Thoracic aorta (tissue), 2 donors: ENCODE measurements around the gene TMPRSS4. TPM values are rescaled to one million over a fixed set of nuclear protein-coding genes. Genes with fewer than 3 reads are reported as not detected.

Source experiments
- ATAC-seq: fragments of 150-250 bp; one replicate; pipeline ENCODE4 v1.8.0; 2017; ENCODE audit warnings: low read depth; ENCODE audit not compliant: insufficient number of reproducible peaks, low FRiP score
- DNase-seq: peaks from one replicate; pipeline ENCODE4 v3.0.0-alpha.2; 2020; ENCODE audit warnings: low spot score
- H3K27ac ChIP-seq, 2 donors: fragments of 200-600 bp; sonication (generic); 1 replicate in 1 of 2; 2 replicates in 1 of 2; pipeline ENCODE4 v1.5.1; 2016; ENCODE audit warnings: mild to moderate bottlenecking in 2 of 2, moderate library complexity in 2 of 2
- H3K27me3 ChIP-seq: fragments of 200-600 bp; sonication (generic); replicated peaks from 2 replicates; pipeline ENCODE4 v1.6.0; 2016; ENCODE audit warnings: mild to moderate bottlenecking; ENCODE audit not compliant: insufficient read depth
- H3K36me3 ChIP-seq: fragments of 200-600 bp; sonication (generic); one replicate; pipeline ENCODE4 v1.5.1; 2016
- H3K4me1 ChIP-seq, 2 donors: fragments of 200-600 bp; sonication (generic); 1 replicate in 1 of 2; 2 replicates in 1 of 2; pipeline versions ENCODE4 v1.5.1 to v1.6.0; 2016; ENCODE audit warnings: low read depth in 2 of 2, mild to moderate bottlenecking in 1 of 2; ENCODE audit not compliant: control insufficient read depth in 1 of 2
- H3K4me3 ChIP-seq: fragments of 200-600 bp; sonication (generic); 2 replicates; pipeline ENCODE4 v1.5.1; 2016; ENCODE audit warnings: mild to moderate bottlenecking
- H3K9me3 ChIP-seq: fragments of 200-600 bp; sonication (generic); 2 replicates; pipeline ENCODE4 v1.5.1; 2016
- total RNA-seq, 2 donors: library from RNA; depleted of rRNA; stranded (reverse); fragments of >200 nt; gene quantifications; one replicate each; pipeline versions ENCODE4 v1.1.0 to v1.2.3, GENCODE V29; 2016
- TF ChIP-seq, protein P1 (sequence below): fragments of 200-600 bp; sonication (generic); IDR thresholded peaks from one replicate; pipeline ENCODE4 v1.5.1; 2019; ENCODE audit warnings: antibody characterized with exemption

TMPRSS4 gene
- total RNA-seq, 2 donors from 2014 or later: 2.2 TPM; not detected in 1

DNA sequence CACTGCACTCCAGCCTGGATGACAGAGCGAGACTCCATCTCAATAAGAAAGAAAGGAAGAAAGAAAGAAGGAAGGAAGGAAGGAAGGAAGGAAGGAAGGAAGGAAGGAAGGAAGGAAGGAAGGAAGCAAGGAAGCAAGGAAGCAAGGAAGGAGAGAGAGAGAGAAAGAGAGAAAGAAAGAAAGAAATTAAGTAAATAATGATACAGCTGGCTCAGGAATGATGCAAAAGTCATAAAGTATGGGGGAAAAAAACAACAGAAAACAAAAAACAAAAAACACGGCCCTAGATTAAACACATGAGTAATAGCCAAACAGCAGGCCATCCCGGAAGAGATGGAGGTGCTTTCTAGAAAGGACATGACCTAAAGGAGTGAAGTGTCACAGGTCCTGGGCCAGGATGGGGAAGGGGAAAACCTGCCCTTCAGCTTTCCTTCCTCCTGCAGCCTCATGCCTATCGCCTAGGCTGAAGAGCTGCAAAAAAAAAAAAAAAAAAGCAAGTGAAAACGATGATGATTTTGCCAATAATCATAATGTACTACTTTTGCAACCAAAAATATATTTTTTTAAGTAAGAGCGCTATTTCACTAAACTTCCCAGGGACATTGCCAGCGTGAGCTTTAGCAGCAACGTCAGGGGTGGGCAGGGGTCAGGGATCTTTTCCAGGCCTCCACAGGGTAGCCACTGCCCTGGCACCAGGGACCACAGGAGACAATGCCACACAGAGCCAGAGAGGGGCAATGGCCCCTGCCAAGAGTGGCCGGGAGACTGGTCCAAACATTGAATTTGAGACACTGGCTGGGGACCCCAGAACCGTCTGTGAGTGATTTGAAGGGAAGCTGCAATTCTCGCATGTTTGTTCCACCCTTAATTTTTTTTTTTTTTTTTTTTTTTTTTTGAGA is 28.2 kb upstream of the TMPRSS4 start:
- Histone ChIP-seq H3K27me3 (no peaks in the 10 kb centered on the region), H3K27ac (no peak overlapping the region), H3K9me3 (no peaks in the 10 kb centered on the region), H3K4me1 (no peaks in the 10 kb centered on the region), H3K4me3 (no peak overlapping the region), H3K36me3 (no peaks in the 10 kb centered on the region)
- TF ChIP-seq, protein P1, sequence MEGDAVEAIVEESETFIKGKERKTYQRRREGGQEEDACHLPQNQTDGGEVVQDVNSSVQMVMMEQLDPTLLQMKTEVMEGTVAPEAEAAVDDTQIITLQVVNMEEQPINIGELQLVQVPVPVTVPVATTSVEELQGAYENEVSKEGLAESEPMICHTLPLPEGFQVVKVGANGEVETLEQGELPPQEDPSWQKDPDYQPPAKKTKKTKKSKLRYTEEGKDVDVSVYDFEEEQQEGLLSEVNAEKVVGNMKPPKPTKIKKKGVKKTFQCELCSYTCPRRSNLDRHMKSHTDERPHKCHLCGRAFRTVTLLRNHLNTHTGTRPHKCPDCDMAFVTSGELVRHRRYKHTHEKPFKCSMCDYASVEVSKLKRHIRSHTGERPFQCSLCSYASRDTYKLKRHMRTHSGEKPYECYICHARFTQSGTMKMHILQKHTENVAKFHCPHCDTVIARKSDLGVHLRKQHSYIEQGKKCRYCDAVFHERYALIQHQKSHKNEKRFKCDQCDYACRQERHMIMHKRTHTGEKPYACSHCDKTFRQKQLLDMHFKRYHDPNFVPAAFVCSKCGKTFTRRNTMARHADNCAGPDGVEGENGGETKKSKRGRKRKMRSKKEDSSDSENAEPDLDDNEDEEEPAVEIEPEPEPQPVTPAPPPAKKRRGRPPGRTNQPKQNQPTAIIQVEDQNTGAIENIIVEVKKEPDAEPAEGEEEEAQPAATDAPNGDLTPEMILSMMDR: no peak
- ATAC-seq (no peak), DNase-seq (no peak)

DNA sequence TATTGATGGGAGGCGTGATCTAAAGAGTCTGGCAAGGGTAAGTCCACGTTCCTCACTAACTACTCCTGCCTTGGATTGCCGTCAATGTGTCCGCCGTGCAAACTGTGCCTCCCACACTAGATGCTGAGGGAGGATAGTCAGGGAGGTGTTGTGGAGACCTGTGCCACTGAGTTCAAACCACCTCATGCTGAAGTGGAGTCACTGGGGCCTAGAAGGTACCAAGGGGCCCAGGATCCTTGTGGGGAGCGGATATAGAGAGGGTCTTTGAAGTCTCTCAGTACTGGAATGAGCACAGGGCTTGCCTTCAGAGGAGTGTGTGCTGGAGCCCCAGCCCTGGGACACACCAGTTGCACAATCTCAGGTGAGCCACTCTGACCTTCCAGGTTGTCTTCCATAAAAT is 27.1 kb upstream of the TMPRSS4 start:
- DNase-seq: no peak
- TF ChIP-seq, protein P1: no peak
- H3K27ac ChIP-seq: no peak overlapping the region
- no peaks in the 10 kb centered on the region for H3K27me3 ChIP-seq
- no peaks in the 10 kb centered on the region for H3K36me3 ChIP-seq
- no peaks in the 10 kb centered on the region for H3K4me1 ChIP-seq
- H3K4me3 ChIP-seq: no peak overlapping the region
- H3K9me3 ChIP-seq: no peaks in the 10 kb centered on the region
- no peak for ATAC-seq

DNA sequence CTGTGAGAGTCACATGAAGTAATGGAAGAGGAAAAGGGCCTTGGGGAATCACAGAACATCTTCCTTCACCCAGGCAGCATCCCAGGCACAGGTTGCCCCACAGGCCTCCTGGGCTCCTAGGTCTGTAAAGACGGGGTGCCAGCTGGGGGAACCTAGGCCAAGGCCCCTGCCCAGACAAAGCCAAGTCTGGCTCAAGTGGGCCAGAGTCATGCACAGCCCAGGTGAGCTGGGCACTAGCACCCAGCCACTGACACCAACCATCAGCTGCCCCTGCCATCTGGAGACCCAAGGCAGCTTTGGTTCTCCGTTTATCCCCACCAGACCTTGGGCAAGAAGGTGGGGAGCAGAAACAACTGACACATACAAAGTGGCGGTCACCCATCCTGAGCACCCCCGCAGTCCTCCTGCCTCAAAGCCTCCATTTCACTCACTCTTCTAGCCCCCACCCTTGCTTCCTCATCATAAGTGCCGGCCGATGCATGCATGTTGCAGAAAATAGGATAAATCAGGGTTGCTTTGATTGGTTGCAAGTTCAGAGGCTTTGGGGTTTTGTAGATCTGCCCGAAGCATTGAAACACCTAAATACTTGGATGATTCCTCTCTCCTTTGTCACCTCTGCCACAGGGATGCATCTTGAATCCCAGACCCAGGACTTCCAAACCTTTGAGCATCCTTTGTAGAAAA is 26.5 kb upstream of the TMPRSS4 start:
- no peak overlapping the region for H3K4me3 ChIP-seq
- DNase-seq (no peak), ATAC-seq (no peak)
- TF ChIP-seq, protein P1: no peak
- H3K36me3 ChIP-seq: no peaks in the 10 kb centered on the region
- no peaks in the 10 kb centered on the region for H3K4me1 ChIP-seq
- H3K9me3 ChIP-seq: no peaks in the 10 kb centered on the region
- H3K27me3 ChIP-seq: no peaks in the 10 kb centered on the region
- H3K27ac ChIP-seq: no peak overlapping the region

DNA sequence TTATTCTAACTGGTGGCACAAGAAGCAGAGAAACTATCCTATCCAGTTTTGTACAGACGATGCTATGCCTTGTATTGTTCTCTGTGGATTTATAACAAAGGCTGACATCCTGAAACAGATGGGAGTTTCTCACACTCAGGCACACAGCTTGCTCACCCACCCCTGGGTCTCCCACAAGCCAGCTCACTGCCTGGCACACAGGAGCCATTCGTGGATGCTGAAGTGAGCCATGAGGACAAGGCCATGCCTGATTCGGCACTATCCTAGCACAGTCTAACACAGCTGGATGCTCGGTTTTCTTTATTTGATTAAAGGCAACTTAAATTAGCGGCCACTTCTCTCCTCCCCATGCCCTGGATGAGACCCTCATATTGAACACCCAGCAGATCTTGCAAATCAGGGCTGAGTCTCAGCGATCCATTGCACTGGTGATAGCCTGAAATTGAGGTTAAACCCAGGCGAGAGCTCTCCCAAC is 25.7 kb upstream of the TMPRSS4 start:
- Histone ChIP-seq H3K9me3 (no peaks in the 10 kb centered on the region), H3K27ac (no peak overlapping the region), H3K4me3 (no peak overlapping the region), H3K4me1 (no peaks in the 10 kb centered on the region), H3K36me3 (no peaks in the 10 kb centered on the region), H3K27me3 (no peaks in the 10 kb centered on the region)
- DNase-seq (no peak), ATAC-seq (no peak)
- TF ChIP-seq, protein P1: no peak
